PC-3 (cell line): ENCODE results near the gene CTBP2.
"Not testable (repeated sequence)": the region's sequence is repeated elsewhere in the genome, so short reads cannot be mapped to it uniquely, and the experiment has no call there.

Experiments used
- EZH2 ChIP-seq: fragments of 300-600 bp; sonication (generic); IDR thresholded peaks from one replicate; pipeline ENCODE4 v1.6.1; 2017; ENCODE audit warnings: antibody characterized with exemption, mild to moderate bottlenecking, low read length; ENCODE audit not compliant: unreplicated experiment
- EZH2phosphoT487 ChIP-seq: fragments of 300-600 bp; sonication (generic); IDR thresholded peaks from 2 replicates; pipeline ENCODE4 v1.6.1; 2018; ENCODE audit warnings: mild to moderate bottlenecking, antibody characterized with exemption, low read length, borderline replicate concordance
- TF ChIP-seq, protein P1 (sequence below): fragments of 300-600 bp; sonication (generic); conservative IDR thresholded peaks from 2 replicates; pipeline ENCODE4 v1.5.1; 2017; ENCODE audit warnings: antibody characterized with exemption, low read depth, mild to moderate bottlenecking, low read length

DNA sequence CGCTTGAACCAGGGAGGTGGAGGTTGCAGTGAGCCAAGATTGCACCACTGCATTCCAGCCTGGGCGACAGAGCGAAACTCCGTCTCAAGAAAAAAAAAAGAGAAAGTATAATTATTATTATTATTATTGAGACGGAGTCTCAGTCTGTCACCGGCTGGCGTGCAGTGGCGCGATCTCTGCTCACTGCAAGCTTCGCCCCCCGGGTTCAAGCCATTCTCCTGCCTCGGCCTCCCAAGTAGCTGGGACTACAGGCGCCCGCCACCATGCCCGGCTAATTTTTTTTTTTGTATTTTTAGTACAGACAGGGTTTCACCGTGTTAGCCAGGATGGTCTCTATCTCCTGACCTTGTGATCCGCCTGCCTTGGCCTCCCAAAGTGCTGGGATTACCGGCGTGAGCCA is 2.9 kb upstream of the CTBP2 start:
- TF ChIP-seq, protein P1, sequence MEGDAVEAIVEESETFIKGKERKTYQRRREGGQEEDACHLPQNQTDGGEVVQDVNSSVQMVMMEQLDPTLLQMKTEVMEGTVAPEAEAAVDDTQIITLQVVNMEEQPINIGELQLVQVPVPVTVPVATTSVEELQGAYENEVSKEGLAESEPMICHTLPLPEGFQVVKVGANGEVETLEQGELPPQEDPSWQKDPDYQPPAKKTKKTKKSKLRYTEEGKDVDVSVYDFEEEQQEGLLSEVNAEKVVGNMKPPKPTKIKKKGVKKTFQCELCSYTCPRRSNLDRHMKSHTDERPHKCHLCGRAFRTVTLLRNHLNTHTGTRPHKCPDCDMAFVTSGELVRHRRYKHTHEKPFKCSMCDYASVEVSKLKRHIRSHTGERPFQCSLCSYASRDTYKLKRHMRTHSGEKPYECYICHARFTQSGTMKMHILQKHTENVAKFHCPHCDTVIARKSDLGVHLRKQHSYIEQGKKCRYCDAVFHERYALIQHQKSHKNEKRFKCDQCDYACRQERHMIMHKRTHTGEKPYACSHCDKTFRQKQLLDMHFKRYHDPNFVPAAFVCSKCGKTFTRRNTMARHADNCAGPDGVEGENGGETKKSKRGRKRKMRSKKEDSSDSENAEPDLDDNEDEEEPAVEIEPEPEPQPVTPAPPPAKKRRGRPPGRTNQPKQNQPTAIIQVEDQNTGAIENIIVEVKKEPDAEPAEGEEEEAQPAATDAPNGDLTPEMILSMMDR = not testable (repeated sequence)
- TF ChIP-seq EZH2phosphoT487, EZH2: not testable (repeated sequence)
